Measurements from ENCODE around the gene SLC25A1.

SLC25A1 gene

GRCh38 chr22:19172213-19173046 lies 6.1 kb downstream of the SLC25A1 start:
- DNase-seq (ENCODE audit: low read depth): no peak
- H3K4me3 ChIP-seq (ENCODE audit: low read depth, low read length): peak overlapping the region; percentile 95
- no peak for TF ChIP-seq CTCF (IDR thresholded peaks at IDR 0.05; ENCODE audit: control insufficient read depth, extremely low read depth, insufficient read depth)

- no peak for TF ChIP-seq CTCF (IDR thresholded peaks at IDR 0.05; ENCODE audit: control insufficient read depth, extremely low read depth, insufficient read depth)
- H3K4me3 ChIP-seq (ENCODE audit: low read depth, low read length): no peak overlapping the region
Measured at GRCh38 chr22:19169947-19170318, 8.6 kb downstream of the SLC25A1 start.

GRCh38 chr22:19169002-19169946 lies 9.3 kb downstream of the SLC25A1 start:
- no peak for TF ChIP-seq CTCF (IDR thresholded peaks at IDR 0.05; ENCODE audit: control insufficient read depth, extremely low read depth, insufficient read depth)
- no peak overlapping the region for H3K4me3 ChIP-seq (ENCODE audit: low read depth, low read length)
- DNase-seq (ENCODE audit: low read depth): no peak

More at GRCh38 chr22:19169947-19170318, 8.6 kb downstream of the SLC25A1 start:
- DNase-seq (ENCODE audit: low read depth): no peak

- TF ChIP-seq CTCF (IDR thresholded peaks at IDR 0.05; ENCODE audit: control insufficient read depth, extremely low read depth, insufficient read depth): no peak
- no peak for DNase-seq (ENCODE audit: low read depth)
- H3K4me3 ChIP-seq (ENCODE audit: low read depth, low read length): no peak overlapping the region
Measured at GRCh38 chr22:19168088-19168890, 10.2 kb downstream of the SLC25A1 start.

GRCh38 chr22:19167106-19167869 lies 11.2 kb downstream of the SLC25A1 start:
- no peak for DNase-seq (ENCODE audit: low read depth)
- TF ChIP-seq CTCF (IDR thresholded peaks at IDR 0.05; ENCODE audit: control insufficient read depth, extremely low read depth, insufficient read depth): no peak
- H3K4me3 ChIP-seq (ENCODE audit: low read depth, low read length): no peak overlapping the region

GRCh38 chr22:19166421-19166820 lies 12.1 kb downstream of the SLC25A1 start:
- no peak for TF ChIP-seq CTCF (IDR thresholded peaks at IDR 0.05; ENCODE audit: control insufficient read depth, extremely low read depth, insufficient read depth)
- DNase-seq (ENCODE audit: low read depth): no peak
- H3K4me3 ChIP-seq (ENCODE audit: low read depth, low read length): no peak overlapping the region
